ENCODE results near the gene LPAR2. TPM values are rescaled to one million over a fixed set of nuclear protein-coding genes. Genes with fewer than 3 reads are reported as not detected.

LPAR2 gene
- total RNA-seq, 1 experiment from 2014 or later, result 7.7 TPM

- DNase-seq (ENCODE audit: low read depth), result no peak
Observed at GRCh38 chr19:19597809-19598306, 30.2 kb downstream of the LPAR2 start.

- peak; percentile 15 for DNase-seq (ENCODE audit: low read depth)
Observed at GRCh38 chr19:19595171-19595701, 32.8 kb downstream of the LPAR2 start.

- DNase-seq (ENCODE audit: low read depth), result no peak
Observed at GRCh38 chr19:19594381-19594780, 33.6 kb downstream of the LPAR2 start.

GRCh38 chr19:19592690-19593089 is 35.3 kb downstream of the LPAR2 start:
- no peak for DNase-seq (ENCODE audit: low read depth)

- DNase-seq (ENCODE audit: low read depth), result peak; percentile 97
Observed at GRCh38 chr19:19591133-19591825, 36.7 kb downstream of the LPAR2 start.

GRCh38 chr19:19588546-19588945 is 39.5 kb downstream of the LPAR2 start:
- peak; percentile 35 for DNase-seq (ENCODE audit: low read depth)

GRCh38 chr19:19587771-19588170 is 40.2 kb downstream of the LPAR2 start:
- no peak for DNase-seq (ENCODE audit: low read depth)

GRCh38 chr19:19584356-19584755 is 43.7 kb downstream of the LPAR2 start:
- DNase-seq (ENCODE audit: low read depth), result no peak

GRCh38 chr19:19582471-19582870 is 45.5 kb downstream of the LPAR2 start:
- no peak for DNase-seq (ENCODE audit: low read depth)

GRCh38 chr19:19581391-19581790 is 46.6 kb downstream of the LPAR2 start:
- no peak for DNase-seq (ENCODE audit: low read depth)

- no peak for DNase-seq (ENCODE audit: low read depth)
Observed at GRCh38 chr19:19580418-19580817, 47.6 kb downstream of the LPAR2 start.

GRCh38 chr19:19579533-19580361 is 48.3 kb downstream of the LPAR2 start:
- no peak for DNase-seq (ENCODE audit: low read depth)

- no peak for DNase-seq (ENCODE audit: low read depth)
Observed at GRCh38 chr19:19578252-19578651, 49.8 kb downstream of the LPAR2 start.

GRCh38 chr19:19575411-19575810 is 52.6 kb downstream of the LPAR2 start:
- DNase-seq (ENCODE audit: low read depth), result no peak

Other genes with a start within 250 kb of the LPAR2 start
- 18.3 and 48.7 TPM in 2 replicates for gene GATAD2A, start 222.5 kb downstream of the LPAR2 start, total RNA-seq (2014; rRNA removed; shearing (Covaris generic))
- gene TSSK6, start 112.7 kb downstream of the LPAR2 start, total RNA-seq (2014; rRNA removed; shearing (Covaris generic)), result 0.07 and 2.1 TPM in 2 replicates
- 84.9 and 205 TPM in 2 replicates for gene NDUFA13, start 112.0 kb downstream of the LPAR2 start, total RNA-seq (2014; rRNA removed; shearing (Covaris generic))
- 0.12 TPM in 1 of 2 replicates, not detected in the other for gene YJEFN3, start 99.3 kb downstream of the LPAR2 start, total RNA-seq (2014; rRNA removed; shearing (Covaris generic))
- gene CILP2, start 90.0 kb downstream of the LPAR2 start, total RNA-seq (2014; rRNA removed; shearing (Covaris generic)), result 0.22 and 0.99 TPM in 2 replicates
- gene PBX4, start 9.5 kb downstream of the LPAR2 start, total RNA-seq (2014; rRNA removed; shearing (Covaris generic)), result 0.54 and 0.94 TPM in 2 replicates
- gene GMIP, start 15.4 kb upstream of the LPAR2 start, total RNA-seq (2014; rRNA removed; shearing (Covaris generic)), result 9.5 and 12.4 TPM in 2 replicates
- 78.0 and 95.4 TPM in 2 replicates for gene ATP13A1, start 35.5 kb upstream of the LPAR2 start, total RNA-seq (2014; rRNA removed; shearing (Covaris generic))
- 9.0 and 10.9 TPM in 2 replicates for gene ZNF101, start 40.6 kb upstream of the LPAR2 start, total RNA-seq (2014; rRNA removed; shearing (Covaris generic))
- gene ZNF14, start 104.9 kb upstream of the LPAR2 start, total RNA-seq (2014; rRNA removed; shearing (Covaris generic)), result 2.1 and 4.5 TPM in 2 replicates
- 8.0 and 26.4 TPM in 2 replicates for gene ZNF506, start 193.5 kb upstream of the LPAR2 start, total RNA-seq (2014; rRNA removed; shearing (Covaris generic))
- 2.7 and 3.6 TPM in 2 replicates for gene ZNF253, start 237.7 kb upstream of the LPAR2 start, total RNA-seq (2014; rRNA removed; shearing (Covaris generic))

Data from M059J (cell line).